ENCODE measurements around the gene CAMK2G. TPM values are rescaled to one million over a fixed set of nuclear protein-coding genes. Genes with fewer than 3 reads are reported as not detected.

Gene CAMK2G
- total RNA-seq, 6 experiments from 2014 or later, result 8.3 to 10.7 (median 9.4) TPM

DNA sequence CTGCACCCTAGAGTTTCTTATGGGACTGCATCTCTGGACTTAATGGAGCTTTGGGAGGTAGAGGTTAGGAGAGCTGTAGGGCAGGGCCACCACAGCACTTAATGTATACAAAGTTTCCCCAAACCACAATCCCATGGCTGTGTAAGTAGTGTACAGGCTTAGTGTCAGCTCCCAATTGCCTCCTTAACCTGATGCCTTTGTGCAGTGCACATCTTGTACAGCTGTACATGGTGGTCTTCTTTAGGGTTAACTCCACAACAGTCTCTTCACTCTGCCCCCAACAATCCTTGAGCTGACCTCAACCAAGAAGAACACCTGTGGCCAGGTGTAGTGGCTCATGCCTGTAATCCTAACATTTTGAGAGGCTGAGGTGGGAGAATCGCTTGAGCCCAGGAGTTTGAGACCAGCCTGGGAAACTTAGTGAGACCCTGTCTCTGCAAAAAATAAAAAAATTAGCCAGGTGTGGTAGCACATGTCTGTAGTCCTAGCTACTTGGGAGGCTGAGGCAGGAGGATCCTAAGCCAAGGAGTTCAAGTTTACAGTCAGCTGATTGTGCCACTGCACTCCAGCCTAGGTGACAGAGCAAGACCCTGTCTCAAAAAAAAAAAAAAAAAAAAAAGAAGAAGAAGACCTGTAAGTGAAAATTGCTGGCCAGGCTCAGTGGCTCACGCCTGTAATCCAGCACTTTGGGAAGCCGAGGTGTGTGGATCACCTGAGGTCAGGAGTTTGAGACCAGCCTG lies 43.4 kb upstream of the CAMK2G start:
- no peak for ATAC-seq
- 100% methylated on average over 3 of the region's 3 CpGs for WGBS (ENCODE audit: insufficient coverage, low coverage, low lambda C conversion rate, missing lambda C conversion rate)
- no peak overlapping the region for H3K27ac ChIP-seq
- no peak for DNase-seq
- H3K27me3 ChIP-seq, result no peaks in the 10 kb centered on the region
- TF ChIP-seq, protein P1, sequence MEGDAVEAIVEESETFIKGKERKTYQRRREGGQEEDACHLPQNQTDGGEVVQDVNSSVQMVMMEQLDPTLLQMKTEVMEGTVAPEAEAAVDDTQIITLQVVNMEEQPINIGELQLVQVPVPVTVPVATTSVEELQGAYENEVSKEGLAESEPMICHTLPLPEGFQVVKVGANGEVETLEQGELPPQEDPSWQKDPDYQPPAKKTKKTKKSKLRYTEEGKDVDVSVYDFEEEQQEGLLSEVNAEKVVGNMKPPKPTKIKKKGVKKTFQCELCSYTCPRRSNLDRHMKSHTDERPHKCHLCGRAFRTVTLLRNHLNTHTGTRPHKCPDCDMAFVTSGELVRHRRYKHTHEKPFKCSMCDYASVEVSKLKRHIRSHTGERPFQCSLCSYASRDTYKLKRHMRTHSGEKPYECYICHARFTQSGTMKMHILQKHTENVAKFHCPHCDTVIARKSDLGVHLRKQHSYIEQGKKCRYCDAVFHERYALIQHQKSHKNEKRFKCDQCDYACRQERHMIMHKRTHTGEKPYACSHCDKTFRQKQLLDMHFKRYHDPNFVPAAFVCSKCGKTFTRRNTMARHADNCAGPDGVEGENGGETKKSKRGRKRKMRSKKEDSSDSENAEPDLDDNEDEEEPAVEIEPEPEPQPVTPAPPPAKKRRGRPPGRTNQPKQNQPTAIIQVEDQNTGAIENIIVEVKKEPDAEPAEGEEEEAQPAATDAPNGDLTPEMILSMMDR (IDR thresholded peaks at IDR 0.05), result no peak
- TF ChIP-seq POLR2A (IDR thresholded peaks at IDR 0.05), result no peak
- H3K9me3 ChIP-seq, result no peaks in the 10 kb centered on the region
- H3K4me3 ChIP-seq, result no peak overlapping the region
- H3K36me3 ChIP-seq, result no peaks in the 10 kb centered on the region
- intact Hi-C loops (cut with DNase I), result no loop called here
- peaks cover 0 to 5% (median 0%) of the 10 kb centered on the region in 4 donors for H3K4me1 ChIP-seq

DNA sequence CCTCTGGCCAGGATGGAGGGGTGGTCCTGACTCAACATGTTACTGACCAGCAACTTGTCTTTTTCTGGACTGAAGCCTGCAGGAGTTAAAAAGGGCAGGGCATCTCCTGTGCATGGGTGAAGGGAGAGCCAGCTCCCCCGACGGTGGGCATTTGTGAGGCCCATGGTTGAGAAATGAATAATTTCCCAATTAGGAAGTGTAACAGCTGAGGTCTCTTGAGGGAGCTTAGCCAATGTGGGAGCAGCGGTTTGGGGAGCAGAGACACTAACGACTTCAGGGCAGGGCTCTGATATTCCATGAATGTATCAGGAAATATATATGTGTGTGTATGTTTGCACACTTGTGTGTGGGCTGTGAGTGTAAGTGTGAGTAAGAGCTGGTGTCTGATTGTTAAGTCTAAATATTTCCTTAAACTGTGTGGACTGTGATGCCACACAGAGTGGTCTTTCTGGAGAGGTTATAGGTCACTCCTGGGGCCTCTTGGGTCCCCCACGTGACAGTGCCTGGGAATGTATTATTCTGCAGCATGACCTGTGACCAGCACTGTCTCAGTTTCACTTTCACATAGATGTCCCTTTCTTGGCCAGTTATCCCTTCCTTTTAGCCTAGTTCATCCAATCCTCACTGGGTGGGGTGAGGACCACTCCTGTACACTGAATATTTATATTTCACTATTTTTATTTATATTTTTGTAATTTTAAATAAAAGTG lies 42.6 kb upstream of the CAMK2G start:
- Histone ChIP-seq H3K4me3 (no peak overlapping the region), H3K36me3 (no peaks in the 10 kb centered on the region), H3K9me3 (no peaks in the 10 kb centered on the region), H3K27me3 (no peaks in the 10 kb centered on the region), H3K27ac (no peak overlapping the region), H3K4me1 (peaks cover 0 to 5% (median 0%) of the 10 kb centered on the region in 4 donors)
- 48% methylated on average over 5 of the region's 5 CpGs for WGBS (ENCODE audit: insufficient coverage, low coverage, low lambda C conversion rate, missing lambda C conversion rate)
- DNase-seq, result no peak
- intact Hi-C loops (cut with DNase I), result no loop called here
- TF ChIP-seq POLR2A (IDR thresholded peaks at IDR 0.05), result no peak
- TF ChIP-seq, protein P1 (IDR thresholded peaks at IDR 0.05), result no peak
- ATAC-seq, result peak; percentile 71 to 86 (median 79)

DNA sequence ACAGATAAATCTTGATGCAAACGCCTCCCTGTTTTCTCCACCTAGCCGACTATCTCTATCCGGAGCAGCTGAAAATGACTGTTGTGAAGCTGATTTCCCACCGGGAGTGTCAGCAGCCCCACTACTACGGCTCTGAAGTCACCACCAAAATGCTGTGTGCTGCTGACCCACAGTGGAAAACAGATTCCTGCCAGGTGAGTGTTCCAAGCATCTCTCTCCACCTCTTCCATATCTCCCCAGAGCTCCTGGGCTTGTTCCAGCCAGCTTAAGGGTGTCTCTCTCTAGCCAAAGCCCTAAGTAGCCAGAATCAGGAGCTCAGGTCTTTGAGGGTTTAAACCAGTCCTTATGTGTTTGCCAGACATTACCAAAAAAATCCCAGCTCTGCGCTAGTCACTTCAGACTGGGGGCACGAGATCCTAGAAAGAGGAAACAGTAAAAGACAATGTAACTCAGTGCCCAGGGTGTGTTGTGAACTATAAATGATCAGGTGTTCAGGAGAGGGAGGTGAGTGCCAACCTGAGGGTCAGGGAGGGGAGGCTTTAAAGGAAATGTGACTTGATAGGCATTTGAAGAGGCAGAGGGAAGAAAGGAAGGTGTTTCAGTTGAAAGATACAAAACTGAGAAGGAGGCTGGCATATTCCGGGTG lies 41.0 kb upstream of the CAMK2G start:
- no peak overlapping the region for H3K4me3 ChIP-seq
- no peaks in the 10 kb centered on the region for H3K36me3 ChIP-seq
- ATAC-seq (no peak), DNase-seq (no peak)
- no peak overlapping the region for H3K27ac ChIP-seq
- H3K4me1 ChIP-seq, result peaks cover 0 to 15% (median 0%) of the 10 kb centered on the region in 4 donors
- WGBS (ENCODE audit: insufficient coverage, low coverage, low lambda C conversion rate, missing lambda C conversion rate), result 70% methylated on average over 3 of the region's 8 CpGs
- peaks cover 0 to 10% of the 10 kb centered on the region in 2 donors for H3K27me3 ChIP-seq
- H3K9me3 ChIP-seq, result no peaks in the 10 kb centered on the region
- intact Hi-C loops (cut with DNase I), result no loop called here
- no peak for TF ChIP-seq POLR2A (IDR thresholded peaks at IDR 0.05)
- TF ChIP-seq, protein P1 (IDR thresholded peaks at IDR 0.05), result no peak

DNA sequence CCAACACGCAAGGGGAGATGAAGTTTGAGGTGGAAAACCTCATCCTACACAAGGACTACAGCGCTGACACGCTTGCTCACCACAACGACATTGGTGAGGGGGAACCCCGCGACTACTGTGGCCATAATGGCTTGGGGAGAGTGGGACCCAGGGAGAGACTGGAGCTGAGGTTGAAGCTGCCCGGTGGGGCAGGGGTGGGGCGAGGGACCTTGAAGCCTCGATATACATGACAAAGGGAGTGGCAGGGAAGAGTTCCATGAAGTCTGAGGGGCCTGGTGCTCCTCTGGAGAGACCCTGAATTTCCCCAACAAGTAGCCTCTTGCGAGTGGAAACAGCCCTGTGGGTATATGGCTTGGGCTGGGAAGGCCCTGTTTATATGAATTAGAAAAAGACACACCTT lies 39.7 kb upstream of the CAMK2G start:
- H3K9me3 ChIP-seq, result no peaks in the 10 kb centered on the region
- WGBS (ENCODE audit: insufficient coverage, low coverage, low lambda C conversion rate, missing lambda C conversion rate), result no CpG with 5 or more reads among the region's 10 CpGs
- ATAC-seq, result no peak
- no peak overlapping the region for H3K4me3 ChIP-seq
- H3K36me3 ChIP-seq, result no peaks in the 10 kb centered on the region
- H3K4me1 ChIP-seq, result peaks cover 0 to 15% (median 0%) of the 10 kb centered on the region in 4 donors
- peaks cover 0 to 10% of the 10 kb centered on the region in 2 donors for H3K27me3 ChIP-seq
- DNase-seq, result no peak
- intact Hi-C loops (cut with DNase I), result no loop called here
- no peak overlapping the region for H3K27ac ChIP-seq
- TF ChIP-seq, protein P1 (IDR thresholded peaks at IDR 0.05), result no peak
- TF ChIP-seq POLR2A (IDR thresholded peaks at IDR 0.05), result no peak

All from right lobe of liver (tissue), 6 donors.